Adrenal gland (tissue), 12 donors: ENCODE results near the gene SYCE3. TPM values are rescaled to one million over a fixed set of nuclear protein-coding genes. Genes with fewer than 3 reads are reported as not detected.

ENCODE experiments used
- DNase-seq, 7 donors: peaks; one replicate each; pipeline ENCODE4 v3.0.0-alpha.2; 2019 to 2020
- H3K27ac ChIP-seq, 5 donors: fragments of 200-600 bp; sonication (generic) in 4 of 5; 1 replicate in 3 of 5; 2 replicates in 2 of 5; pipeline versions ENCODE4 v1.5.1 to v1.8.0; 2016 to 2020; ENCODE audit warnings: mild to moderate bottlenecking in 1 of 5
- H3K27me3 ChIP-seq: fragments of 200-600 bp; 2 replicates; pipeline ENCODE4 v1.8.0; 2021
- H3K36me3 ChIP-seq, 2 donors: fragments of 200-600 bp; replicated peaks in 1 of 2; 1 replicate in 1 of 2; 2 replicates in 1 of 2; pipeline versions ENCODE4 v1.5.1 to v1.8.0; 2018 to 2022
- H3K4me1 ChIP-seq, 2 donors: fragments of 200-600 bp; replicated peaks in 1 of 2; 1 replicate in 1 of 2; 2 replicates in 1 of 2; pipeline versions ENCODE4 v1.5.1 to v1.8.0; 2018 to 2021
- H3K4me3 ChIP-seq, 4 donors: fragments of 200-600 bp; sonication (generic) in 3 of 4; one replicate each; pipeline ENCODE4 v1.5.1; 2016 to 2018
- H3K9me3 ChIP-seq, 3 donors: fragments of 200-600 bp; sonication (generic) in 1 of 3; replicated peaks in 1 of 3; 1 replicate in 2 of 3; 2 replicates in 1 of 3; pipeline versions ENCODE4 v1.5.1 to v1.8.0; 2016 to 2021
- CTCF ChIP-seq, 6 experiments: fragments of 450-650 bp in 4 of 6; fragments of 200-600 bp in 2 of 6; sonication (generic) in 1 of 6; IDR thresholded peaks; 1 replicate in 5 of 6; 2 replicates in 1 of 6; pipeline versions ENCODE4 v1.5.1 to v1.8.0; 2016 to 2021; ENCODE audit warnings: antibody characterized with exemption in 6 of 6, mild to moderate bottlenecking in 2 of 6, moderate library complexity in 1 of 6
- POLR2A ChIP-seq, 2 donors: fragments of 450-650 bp; IDR thresholded peaks; one replicate each; pipeline ENCODE4 v1.6.1; 2017; ENCODE audit warnings: antibody characterized with exemption in 2 of 2, mild to moderate bottlenecking in 2 of 2, moderate library complexity in 1 of 2
- WGBS, 4 donors: extraction: QIAGEN DNeasy Blood & Tissue Kit in 2 of 4; methylation state at CpG; one replicate each; pipeline versions ENCODE4 v1.1.5 to v1.1.7; 2013 to 2017; 5-methylcytosine and 5-hydroxymethylcytosine counted together
- intact Hi-C, 2 donors: fragments of 100-400 bp; cut with DNase I; formaldehyde crosslinking; loops; one replicate each; pipeline versions ENCODE4 v1.14.1 to v1.15.0; 2022 to 2023
- polyA plus RNA-seq, 3 donors: library from polyadenylated mRNA; stranded (reverse); fragments of 200-250 nt in 2 of 3; fragments of 350-450 nt in 1 of 3; fragmentation: Illumina TruSeq in 1 of 3; extraction: RNeasy Lipid Tissue Mini Kit (QIAGEN cat#74804) in 1 of 3; gene quantifications; one replicate each; pipeline ENCODE4 v1.2.3, GENCODE V29; 2013 to 2014
- total RNA-seq, 9 donors: library from RNA; depleted of rRNA in 4 of 9; stranded (reverse); fragments of >200 nt in 4 of 9; fragments of 120-200 nt in 1 of 9; fragmentation: NEBNext Ultra II Directional in 1 of 9; extraction: Animal tissue kit (Norgen Biotek cat#: 25700) in 1 of 9; gene quantifications; one replicate each; pipeline versions ENCODE4 v1.1.0 to v1.2.4, GENCODE V29; 2013 to 2023
- donor health status: healthy with polysubstance abuse.
- donor health status: Bipolar disorder and iron deficiency.
- donor health status: DM: yes; HTN: yes; CAD: no.
- donor health status: DM: no; HTN: no; CAD: no.
- donor health status: DM: no; HTN: no; CAD: no.
- donor health status: DM: yes; HTN: yes; CAD: no.

The SYCE3 gene
- total and polyA plus RNA-seq, 12 donors: 0.57 to 7.2 (median 0.87) TPM; not detected in 5

- peak in 2 of 7 donors; percentile 3 to 11 for DNase-seq
- 85 to 93% (median 90%) methylated on average over 3 to 13 of the region's 13 CpGs for WGBS, 4 donors
- intact Hi-C loops: no loop called here
- TF ChIP-seq CTCF (IDR thresholded peaks at IDR 0.05) (no peak), POLR2A (IDR thresholded peaks at IDR 0.05) (no peak)
- Histone ChIP-seq H3K27me3 (no peaks in the 10 kb centered on the region), H3K36me3 (peaks cover 0 to 11% of the 10 kb centered on the region in 2 donors), H3K4me1 (no peaks in the 10 kb centered on the region), H3K9me3 (no peaks in the 10 kb centered on the region), H3K4me3 (no peak overlapping the region), H3K27ac (no peak overlapping the region)
Measured at GRCh38 chr22:50569896-50570535, 7.3 kb upstream of the SYCE3 start.

- Histone ChIP-seq H3K4me1 (no peaks in the 10 kb centered on the region), H3K9me3 (no peaks in the 10 kb centered on the region), H3K36me3 (peaks cover 0 to 11% of the 10 kb centered on the region in 2 donors), H3K4me3 (no peak overlapping the region), H3K27me3 (no peaks in the 10 kb centered on the region), H3K27ac (no peak overlapping the region)
- TF ChIP-seq CTCF (IDR thresholded peaks at IDR 0.05): no peak
- TF ChIP-seq POLR2A (IDR thresholded peaks at IDR 0.05): no peak
- 83 to 100% (median 84%) methylated on average over 4 to 8 of the region's 8 CpGs for WGBS, 4 donors
- peak in 3 of 7 donors; percentile 15 to 23 (median 15) for DNase-seq
- intact Hi-C loops: no loop called here
Measured at GRCh38 chr22:50569041-50569459, 6.3 kb upstream of the SYCE3 start.

GRCh38 chr22:50568626-50569025 lies 5.9 kb upstream of the SYCE3 start:
- no peak overlapping the region for H3K4me3 ChIP-seq
- DNase-seq: peak in 1 of 7 donors; percentile 7
- no peaks in the 10 kb centered on the region for H3K27me3 ChIP-seq
- 91 to 96% (median 92%) methylated on average over 6 to 7 of the region's 7 CpGs for WGBS, 4 donors
- peaks cover 0 to 11% of the 10 kb centered on the region in 2 donors for H3K36me3 ChIP-seq
- intact Hi-C loops: no loop called here
- H3K27ac ChIP-seq: no peak overlapping the region
- H3K9me3 ChIP-seq: no peaks in the 10 kb centered on the region
- peaks cover 0 to 3% of the 10 kb centered on the region in 2 donors for H3K4me1 ChIP-seq
- TF ChIP-seq CTCF (IDR thresholded peaks at IDR 0.05): no peak
- no peak for TF ChIP-seq POLR2A (IDR thresholded peaks at IDR 0.05)

- intact Hi-C loops: no loop called here
- DNase-seq: peak in 1 of 7 donors; percentile 10
Measured at GRCh38 chr22:50567721-50568252, 5.1 kb upstream of the SYCE3 start.

More at GRCh38 chr22:50567721-50568252, 5.1 kb upstream of the SYCE3 start:
- Histone ChIP-seq H3K4me3 (no peak overlapping the region), H3K4me1 (peaks cover 6 to 8% of the 10 kb centered on the region in 2 donors), H3K27ac (no peak overlapping the region), H3K9me3 (no peaks in the 10 kb centered on the region), H3K27me3 (no peaks in the 10 kb centered on the region), H3K36me3 (peaks cover 0 to 11% of the 10 kb centered on the region in 2 donors)
- no peak for TF ChIP-seq POLR2A (IDR thresholded peaks at IDR 0.05)
- TF ChIP-seq CTCF (IDR thresholded peaks at IDR 0.05): no peak
- WGBS, 4 donors: 86 to 94% (median 91%) methylated on average over 7 of the region's 7 CpGs
